ENCODE measurements around the gene LRCH3.

DNA sequence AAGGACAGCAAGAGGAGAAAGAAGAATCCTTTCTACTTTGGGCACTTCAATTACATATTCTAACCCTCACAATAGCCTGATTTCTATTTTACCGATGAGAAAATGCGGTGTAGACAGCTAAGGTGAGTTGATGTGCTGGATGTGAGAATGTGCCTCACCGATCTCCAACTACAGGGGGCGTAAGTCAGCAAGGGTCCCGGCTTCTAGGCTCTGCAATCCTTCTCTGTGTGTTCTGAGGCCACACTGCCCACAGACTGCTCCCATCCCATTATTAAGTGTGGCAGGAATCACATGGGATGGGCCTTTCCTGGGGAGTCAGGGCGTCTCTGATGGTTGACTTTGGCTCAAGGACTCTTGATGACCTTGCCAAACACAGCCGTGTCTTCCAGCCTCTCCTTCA lies 135.4 kb downstream of the LRCH3 start:
- TF ChIP-seq POLR2A (IDR thresholded peaks at IDR 0.05): no peak
- TF ChIP-seq, protein P1, sequence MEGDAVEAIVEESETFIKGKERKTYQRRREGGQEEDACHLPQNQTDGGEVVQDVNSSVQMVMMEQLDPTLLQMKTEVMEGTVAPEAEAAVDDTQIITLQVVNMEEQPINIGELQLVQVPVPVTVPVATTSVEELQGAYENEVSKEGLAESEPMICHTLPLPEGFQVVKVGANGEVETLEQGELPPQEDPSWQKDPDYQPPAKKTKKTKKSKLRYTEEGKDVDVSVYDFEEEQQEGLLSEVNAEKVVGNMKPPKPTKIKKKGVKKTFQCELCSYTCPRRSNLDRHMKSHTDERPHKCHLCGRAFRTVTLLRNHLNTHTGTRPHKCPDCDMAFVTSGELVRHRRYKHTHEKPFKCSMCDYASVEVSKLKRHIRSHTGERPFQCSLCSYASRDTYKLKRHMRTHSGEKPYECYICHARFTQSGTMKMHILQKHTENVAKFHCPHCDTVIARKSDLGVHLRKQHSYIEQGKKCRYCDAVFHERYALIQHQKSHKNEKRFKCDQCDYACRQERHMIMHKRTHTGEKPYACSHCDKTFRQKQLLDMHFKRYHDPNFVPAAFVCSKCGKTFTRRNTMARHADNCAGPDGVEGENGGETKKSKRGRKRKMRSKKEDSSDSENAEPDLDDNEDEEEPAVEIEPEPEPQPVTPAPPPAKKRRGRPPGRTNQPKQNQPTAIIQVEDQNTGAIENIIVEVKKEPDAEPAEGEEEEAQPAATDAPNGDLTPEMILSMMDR (IDR thresholded peaks at IDR 0.05): no peak
